Measurements from ENCODE around the gene DOCK1. TPM values are rescaled to one million over a fixed set of nuclear protein-coding genes. Genes with fewer than 3 reads are reported as not detected.

Gene DOCK1
- 78.9 and 102 TPM in 2 replicates for total RNA-seq

GRCh38 chr10:126904818-126905701, at the start of gene DOCK1:
Gene DOCK1 (plus strand): TSS chr10:126905428. CDS start chr10:126905518, 90 bp downstream.

GRCh38 chr10:127196282-127197153, 291.3 kb downstream of the DOCK1 start, which contains the start of gene INSYN2A:
Gene INSYN2A (minus strand): TSS chr10:127196591. CDS start chr10:127176395, 20,196 bp downstream.

Other genes with a start within 250 kb of the DOCK1 start
- 1.6 and 3.9 TPM in 2 replicates for gene C10orf90, start 234.7 kb upstream of the DOCK1 start, total RNA-seq